HG03045 (cell line): Measurements from ENCODE around the gene KBTBD12.

Experiments used
- ATAC-seq: cut with Tn5 transposase; IDR thresholded peaks from one replicate; pipeline ENCODE4 v1.9.1; 2021; ENCODE audit warnings: mild to moderate bottlenecking, moderate library complexity; ENCODE audit not compliant: unreplicated experiment

Gene KBTBD12

DNA sequence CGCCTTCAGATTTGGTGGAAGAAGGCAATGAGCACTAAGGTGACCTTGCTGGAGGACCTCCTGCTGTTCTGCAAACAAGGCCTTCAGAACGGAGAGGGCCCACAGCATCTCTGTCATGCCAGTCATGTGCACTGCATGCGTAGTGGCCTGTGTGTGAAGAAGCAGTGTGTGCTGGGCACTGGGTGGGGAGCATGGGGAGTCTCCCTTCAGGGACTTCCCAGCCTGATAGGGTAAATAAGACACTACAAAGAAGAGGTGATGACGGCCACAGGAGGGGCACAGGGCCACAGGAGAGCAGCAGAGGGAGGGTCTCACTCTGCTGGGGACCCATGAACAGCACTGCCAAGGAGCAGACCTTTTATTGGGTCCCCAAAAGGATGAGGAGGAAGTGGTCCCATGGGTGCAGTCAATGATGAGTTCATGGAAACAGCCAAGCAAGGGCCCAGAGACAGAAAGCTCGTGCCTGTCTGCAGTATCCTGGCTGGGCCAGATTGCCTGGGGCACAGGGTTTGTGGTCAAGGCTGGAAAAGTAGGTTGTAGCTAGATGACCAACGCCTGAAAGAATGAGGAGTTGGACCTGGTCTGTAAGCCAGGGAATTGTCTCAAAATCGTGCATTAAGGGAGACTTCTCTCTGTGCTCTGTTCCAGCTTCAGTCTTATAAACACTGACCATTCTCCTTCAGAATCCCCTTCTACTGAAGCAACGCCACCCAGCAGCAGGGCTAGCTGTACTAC, 69.4 kb downstream of the KBTBD12 start:
- ATAC-seq: no peak

DNA sequence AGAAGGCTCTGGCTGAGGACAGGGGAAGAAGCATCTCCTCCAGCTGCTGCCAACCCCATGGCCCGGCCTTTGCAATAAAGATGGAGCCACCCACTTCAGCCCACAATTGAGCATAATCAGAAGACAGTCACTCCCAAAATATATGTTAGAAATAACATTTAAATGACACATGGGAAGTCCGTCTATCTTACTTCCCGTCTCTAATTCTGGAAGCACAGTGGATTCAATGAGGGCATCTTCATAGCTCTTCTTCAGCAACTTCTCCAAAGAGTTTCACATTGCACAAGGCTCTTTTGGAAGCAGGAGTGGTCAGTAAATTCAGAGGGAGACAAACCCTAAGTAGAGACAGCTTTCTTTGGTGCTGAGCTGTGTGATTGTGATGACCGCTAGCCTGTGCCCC, 70.2 kb downstream of the KBTBD12 start:
- no peak for ATAC-seq

DNA sequence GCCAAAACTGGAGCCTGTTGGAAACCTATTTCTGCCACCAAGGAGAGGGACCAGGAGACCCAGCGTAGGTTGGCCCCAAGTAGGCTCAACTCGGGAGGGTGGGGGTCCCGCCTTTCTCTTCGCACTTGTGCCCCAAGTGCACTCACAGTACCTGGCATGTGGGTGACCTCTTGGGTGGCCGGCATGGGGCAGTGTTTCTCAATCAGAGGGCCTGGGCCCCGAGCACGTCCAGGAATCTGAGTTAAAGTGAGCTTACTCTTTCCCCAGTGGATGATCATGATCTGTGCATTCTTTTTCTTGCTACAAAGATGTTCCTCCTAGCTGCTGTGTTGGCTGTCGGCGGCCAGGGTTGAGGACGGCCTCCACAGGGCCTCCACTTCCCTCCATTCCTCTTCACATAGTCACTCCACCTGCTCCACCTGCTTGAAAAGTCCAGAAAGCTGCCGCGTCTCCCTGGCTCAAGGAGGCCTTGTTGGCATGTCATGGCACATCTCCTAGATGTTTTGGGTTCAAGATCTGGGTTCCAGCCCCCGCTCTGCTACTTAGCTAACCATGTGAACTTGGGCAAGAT, 70.7 kb downstream of the KBTBD12 start:
- ATAC-seq: no peak

DNA sequence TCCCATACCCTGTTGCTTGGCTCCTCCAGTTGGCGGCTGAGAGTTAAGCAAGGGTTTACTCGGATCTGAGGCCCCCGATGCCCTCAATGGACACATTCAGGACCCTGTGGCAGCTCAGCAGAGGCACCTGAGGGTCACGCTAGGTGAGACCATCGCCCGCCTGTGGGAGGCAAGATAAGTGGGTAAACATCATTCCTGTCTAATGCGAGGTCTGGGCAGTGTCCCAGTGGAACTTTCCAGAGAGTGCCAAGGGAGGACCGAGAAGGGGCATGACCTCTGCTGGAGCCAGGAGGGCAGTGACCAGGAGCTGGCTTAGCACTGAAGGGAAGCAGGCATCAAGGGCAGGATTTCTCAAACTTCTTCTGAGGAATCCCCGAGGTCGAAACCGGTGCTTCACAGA, 71.8 kb downstream of the KBTBD12 start:
- no peak for ATAC-seq

DNA sequence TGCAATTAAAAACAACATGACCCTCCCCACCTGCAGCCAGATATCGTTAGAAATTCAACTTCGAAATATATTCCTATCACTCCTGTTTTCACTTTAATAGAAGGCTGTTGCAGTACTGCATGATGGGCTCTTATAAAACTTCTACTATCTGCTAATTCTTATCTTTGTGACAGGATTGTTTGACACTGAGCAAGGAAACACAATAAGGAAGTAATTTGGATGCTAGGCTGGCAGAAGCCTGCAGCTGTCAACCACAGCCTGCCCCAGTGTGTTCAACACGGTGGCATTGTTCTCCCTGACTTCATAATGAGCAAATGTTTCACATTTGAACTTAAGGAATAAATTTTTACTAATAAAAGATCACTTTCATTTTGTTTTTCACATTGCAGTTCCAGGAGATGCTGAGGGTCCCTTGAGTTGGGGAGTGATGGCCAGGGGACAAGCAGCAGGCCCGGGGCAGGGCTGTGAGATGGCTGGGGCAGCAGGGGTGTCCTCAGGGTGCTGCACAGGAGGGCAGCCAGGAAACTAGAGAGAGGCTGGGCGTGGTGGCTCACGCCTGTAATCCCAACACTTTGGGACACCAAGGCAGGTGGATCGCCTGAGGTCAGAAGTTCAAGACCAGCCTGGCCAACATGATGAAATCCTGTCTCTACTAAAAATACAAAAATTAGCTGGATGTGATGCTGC, 72.4 kb downstream of the KBTBD12 start:
- ATAC-seq: no peak

DNA sequence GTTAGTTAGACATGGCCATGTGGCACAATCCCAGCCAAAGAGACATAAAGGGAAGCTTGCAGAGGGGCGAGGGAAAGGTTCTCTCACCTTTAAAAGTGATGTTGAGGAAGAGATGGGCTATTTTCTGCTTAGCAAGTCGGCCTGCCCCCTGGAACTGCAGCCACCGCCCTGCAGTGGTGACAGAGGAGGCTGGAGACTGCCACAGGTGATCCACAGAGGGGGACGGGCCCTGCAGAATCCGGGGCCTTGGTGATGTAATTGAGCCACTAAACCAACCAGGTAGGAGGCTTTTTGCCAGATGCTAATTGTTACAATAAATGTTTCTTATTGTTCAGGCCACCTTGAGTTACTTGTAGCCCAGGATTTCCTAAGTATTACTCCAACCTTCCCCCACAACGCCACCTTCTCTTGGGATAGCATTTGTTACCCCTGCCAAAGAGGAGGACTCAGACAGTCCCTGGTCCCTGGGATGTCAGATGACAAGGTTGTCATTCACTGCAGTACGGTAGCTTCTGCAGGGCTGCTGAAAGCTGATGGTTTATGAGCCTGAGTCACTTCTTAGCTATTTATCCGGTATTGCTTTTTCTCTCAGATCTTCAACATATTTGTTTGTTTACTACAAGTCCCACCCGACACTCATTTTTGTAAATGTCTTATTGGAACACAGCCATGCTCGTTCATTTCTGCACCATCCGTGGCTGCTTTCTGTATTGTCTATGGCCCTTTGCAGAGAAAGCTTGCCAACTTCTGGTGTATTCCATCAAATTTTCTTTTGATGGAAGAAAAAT, 73.9 kb downstream of the KBTBD12 start:
- ATAC-seq: no peak

DNA sequence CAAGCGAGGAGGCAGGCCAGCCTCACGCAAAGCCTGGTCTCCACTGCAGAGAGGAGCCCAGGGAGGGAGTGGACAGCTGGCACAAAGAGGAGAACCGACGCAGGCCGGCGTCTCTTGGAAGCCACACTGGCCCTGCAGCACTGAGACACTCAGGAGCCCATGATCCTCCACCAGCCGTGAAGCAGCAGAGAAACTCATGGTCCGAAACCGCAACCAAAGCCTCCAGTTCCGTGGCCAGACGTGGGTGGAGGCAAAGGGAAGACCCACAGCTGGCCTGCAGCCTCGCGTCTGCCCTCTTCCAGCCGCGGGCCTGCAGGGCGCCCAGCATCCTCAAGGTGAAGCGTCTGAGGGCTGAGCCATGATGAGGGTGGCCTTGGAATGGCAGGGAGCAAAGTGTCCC, 75.0 kb downstream of the KBTBD12 start:
- ATAC-seq: no peak

DNA sequence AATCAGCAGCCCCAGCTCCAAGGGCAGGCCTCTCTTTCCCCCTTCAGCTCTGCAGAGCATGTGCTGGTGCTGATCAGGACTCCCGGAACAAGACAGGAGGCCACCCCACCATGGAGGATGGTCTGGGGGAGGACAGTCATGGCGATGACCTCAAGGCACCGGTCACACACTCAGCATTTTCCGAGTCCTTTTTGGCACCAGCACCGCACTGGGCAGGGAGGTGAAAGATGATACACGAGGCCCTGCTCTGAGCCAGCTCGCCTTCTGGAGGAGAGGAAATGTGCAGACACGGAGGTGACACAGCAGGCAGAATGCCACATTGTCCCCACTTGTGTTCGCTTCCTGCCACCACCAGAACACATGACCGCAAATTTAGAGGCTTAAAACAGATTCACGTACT, 75.4 kb downstream of the KBTBD12 start:
- ATAC-seq: no peak

DNA sequence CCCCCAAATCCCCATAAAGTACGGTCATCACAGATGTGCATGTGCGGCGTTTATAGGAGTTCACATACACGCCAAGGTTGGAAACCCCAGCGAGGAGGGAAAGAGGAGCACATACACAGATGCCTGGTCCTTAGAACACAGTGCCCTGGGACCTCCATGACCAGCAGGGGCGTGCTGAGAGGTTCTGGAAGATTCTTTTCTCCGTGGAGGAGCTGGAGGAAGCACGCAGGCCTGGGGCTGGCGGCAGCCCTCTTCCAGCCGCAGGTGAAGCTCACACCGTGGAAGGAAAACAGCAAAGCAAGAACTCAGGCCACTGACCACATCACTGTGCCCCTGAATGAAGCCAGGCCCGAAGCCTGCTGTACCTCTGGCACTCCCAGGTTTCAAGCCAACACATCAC, 76.2 kb downstream of the KBTBD12 start:
- no peak for ATAC-seq

DNA sequence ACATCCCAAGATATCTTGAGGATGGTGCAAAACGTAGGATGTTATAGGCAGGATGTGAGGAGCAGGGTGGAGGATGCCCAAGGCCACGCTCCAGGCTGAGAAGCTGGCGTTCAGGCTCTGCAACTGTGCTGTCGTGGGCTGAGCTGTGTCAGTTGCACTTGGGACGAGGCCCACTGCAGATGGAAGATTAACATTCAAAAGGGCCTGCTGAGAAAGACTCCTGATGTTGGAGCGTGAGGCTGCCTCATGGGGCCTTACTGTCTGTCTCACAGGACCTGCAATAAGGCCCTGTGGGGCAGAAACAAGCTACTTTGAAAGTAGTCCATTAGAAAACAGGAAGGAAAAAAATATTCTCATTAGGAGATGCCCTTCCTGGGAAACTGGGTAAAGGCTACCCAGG, 76.6 kb downstream of the KBTBD12 start:
- no peak for ATAC-seq

DNA sequence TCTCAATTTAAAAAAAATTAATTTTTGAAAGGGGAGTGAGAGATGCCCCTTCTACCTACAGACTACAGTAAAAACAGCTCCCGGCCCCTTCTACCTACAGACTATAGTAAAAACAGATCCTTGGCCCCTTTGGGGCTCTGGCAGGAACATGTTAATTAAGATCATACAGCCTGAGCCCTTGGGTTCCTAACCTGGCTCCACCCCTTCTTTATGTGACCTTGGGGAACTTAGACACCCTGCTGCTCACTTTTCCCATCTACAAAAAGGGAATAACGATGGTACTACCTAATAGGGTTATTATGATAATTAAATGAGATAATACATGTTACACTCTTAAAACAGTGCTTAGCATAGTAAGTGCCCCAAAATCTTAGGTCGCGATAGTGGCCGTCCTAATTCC, 77.1 kb downstream of the KBTBD12 start:
- no peak for ATAC-seq

DNA sequence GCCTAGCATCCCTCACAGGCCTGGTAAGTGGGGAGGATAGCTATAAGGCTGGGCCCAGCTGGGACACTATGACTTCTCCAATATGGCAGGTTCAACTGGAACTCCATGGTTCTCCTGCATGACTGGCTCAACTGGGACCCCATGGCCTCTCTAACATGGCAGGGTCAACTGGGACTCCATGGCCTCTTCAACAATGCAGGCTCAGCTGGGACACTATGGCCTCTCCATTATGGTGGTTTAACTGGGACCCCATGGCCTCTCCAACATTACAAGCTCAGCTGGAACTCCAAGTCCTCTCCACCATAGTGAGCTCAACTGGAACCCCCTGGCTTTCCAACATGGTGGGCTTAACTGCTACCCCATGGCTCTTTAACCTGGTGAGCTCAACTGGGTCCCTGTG, 79.0 kb downstream of the KBTBD12 start:
- no peak for ATAC-seq

DNA sequence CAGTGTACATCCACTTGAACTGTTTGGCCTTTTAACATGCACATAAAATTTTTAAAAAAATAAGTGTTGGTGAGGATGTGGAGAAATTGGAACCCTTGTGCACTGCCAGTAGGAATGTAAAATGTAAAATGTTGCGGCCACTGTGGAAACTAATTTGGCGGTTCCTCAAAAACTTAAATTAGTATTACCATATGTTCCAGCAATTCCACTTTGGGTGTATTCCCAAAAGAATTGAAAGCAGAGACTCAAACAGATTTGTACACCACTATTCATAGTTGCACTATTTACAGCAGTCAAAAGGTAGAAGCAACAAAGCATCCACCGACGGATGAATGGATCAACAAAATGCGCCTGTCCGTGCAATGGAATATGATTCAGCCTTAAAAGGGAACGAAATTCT, 82.0 kb downstream of the KBTBD12 start:
- ATAC-seq: no peak

DNA sequence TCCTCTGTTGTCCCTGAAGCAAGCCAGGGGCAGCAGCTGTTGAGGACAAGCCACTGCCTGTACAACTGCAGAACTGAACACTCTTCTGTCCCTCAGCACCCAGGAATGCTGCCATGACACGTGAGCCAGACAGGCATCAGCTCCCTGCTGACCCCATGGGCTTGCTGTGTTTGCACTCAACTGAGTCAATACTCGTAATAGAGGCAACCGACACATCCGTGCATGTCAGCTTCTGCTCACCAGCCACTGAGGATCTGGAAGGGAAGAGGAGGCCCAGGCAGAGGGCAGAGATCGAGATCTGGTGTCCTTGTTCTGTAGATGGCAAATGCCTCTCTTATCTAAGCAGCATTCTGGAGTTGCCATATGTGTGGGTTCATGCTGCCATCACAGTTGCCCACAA, 82.9 kb downstream of the KBTBD12 start:
- ATAC-seq: no peak

DNA sequence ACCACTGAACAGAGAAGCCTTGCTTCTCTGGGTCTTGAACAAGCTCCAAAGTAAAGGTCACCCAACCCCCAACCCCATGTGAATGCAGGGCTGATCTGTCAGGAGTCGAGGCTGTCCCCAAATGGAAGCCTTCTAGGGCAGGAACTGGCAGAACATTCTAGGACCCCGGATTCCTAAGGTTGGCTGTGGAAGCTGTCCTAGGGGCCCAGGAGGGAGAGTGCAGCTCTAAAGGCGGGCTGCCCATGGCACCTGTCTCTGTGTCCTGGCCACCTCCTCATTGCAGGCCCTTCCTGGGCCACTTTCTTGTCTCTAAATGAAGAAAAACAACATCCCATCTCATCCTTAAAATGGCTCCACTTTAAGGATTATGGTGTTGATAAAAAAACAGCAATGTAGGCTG, 83.6 kb downstream of the KBTBD12 start:
- no peak for ATAC-seq

DNA sequence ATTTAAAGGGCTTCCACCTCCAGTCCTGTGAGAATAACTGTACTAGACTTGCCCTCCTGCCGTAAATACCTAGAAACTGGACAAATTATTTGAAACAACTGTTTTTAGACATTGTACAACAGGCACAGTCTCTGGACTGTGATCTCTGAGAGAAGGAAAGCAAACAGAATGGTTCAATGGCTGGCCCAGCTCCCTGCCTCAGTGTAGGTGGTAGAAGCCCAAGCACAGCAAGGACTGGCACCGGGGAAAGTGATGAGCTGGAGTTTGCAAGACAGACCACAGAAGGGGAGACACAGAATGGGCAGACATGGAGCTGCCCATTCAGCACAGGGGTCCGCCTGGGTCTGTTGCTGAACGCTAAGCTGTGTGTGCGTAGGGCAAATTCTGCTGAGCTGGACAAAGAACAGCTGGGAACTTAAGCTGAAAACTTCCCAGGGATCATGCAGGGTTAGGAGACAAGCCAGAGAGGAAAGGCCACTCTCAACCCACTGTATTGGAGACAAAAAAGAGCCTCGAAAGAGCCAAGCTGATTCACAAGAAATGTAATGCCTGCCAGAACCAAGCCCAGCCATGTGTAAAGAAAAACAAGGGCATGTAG, 84.6 kb downstream of the KBTBD12 start:
- no peak for ATAC-seq

DNA sequence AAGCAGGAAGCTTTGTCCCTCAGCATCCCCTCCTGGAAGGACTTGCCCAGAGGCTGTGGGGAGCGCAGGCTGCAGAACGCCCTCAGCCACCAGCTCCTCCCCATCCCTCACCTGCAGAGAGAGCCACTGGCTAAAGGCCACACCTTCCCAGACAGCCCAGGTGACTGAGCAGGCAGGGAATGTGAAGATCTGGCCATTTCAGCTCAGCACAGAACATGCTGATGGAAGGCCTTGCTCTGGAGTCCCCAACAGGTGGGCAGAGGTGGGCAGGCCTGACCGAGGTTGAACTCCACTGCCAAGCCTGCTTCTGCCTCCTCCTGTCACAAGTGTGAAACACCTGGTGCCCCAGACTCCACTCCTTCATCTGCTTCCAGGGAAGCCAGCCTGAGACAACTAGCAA, 86.5 kb downstream of the KBTBD12 start:
- ATAC-seq: no peak

DNA sequence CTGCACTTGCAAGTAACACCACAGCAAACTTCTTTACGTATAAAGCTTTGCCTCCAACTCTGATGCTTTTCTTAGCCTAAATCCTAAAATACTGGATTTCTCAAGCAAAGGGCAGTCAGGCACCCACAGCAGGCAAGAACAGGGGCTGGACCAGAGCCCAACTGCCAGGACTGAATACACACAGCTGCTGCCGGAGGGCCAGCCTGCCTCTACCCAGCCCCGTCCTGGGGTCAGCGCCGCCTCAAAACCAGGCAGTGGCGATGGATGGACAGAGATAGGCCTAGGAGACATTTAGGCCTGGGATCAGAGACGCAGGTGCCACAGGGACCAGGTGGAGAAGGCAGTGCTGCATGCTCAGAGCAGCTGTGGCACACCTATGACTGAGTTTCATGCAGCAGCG, 89.6 kb downstream of the KBTBD12 start:
- ATAC-seq: no peak

DNA sequence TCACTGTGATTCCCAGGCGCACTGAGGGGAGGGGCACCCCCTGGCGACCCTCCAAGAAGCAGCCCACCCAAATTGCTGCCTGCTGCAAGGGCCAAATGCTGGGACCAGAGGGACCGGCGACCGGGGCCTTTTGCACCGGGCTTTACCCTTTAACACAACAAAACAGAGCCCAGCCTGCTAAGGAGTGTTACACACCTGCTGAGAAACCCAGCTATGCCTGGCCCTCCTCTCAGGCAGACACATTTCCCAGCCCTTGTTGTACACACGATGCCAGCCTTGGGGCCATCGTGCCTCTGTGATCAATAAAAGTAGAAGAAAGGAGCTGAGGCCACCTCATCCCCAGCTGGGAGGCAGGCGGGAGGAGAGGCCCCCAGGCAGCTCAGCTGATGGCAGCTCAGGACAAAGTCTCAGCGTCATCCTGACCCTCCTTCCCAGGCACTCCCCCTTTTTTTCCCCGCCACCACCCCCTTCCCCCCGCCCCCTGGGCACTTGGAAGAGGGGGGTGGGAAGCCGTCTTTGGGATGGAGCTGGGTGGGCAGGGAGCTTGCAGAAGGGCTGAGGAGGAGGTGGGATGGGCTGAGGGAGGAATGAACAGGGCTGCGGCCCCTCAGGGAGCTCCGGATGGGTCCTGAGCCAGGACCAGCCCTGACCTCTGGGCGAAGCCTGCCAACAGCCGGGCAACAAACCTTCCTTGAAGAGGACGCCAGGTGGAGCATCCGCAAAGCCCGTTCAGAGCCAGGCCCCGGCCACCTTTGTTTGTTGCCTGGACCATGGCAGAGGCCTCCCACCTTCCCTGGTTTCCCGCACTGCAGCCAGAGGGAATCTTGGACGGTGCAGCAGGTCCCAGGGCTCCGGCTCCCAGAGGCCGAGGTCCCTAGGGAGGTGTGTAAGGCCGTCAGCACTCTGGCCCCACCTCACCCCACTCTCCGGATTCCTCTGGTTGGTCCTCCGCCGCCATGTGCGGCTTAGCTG, 91.3 kb downstream of the KBTBD12 start:
- no peak for ATAC-seq

DNA sequence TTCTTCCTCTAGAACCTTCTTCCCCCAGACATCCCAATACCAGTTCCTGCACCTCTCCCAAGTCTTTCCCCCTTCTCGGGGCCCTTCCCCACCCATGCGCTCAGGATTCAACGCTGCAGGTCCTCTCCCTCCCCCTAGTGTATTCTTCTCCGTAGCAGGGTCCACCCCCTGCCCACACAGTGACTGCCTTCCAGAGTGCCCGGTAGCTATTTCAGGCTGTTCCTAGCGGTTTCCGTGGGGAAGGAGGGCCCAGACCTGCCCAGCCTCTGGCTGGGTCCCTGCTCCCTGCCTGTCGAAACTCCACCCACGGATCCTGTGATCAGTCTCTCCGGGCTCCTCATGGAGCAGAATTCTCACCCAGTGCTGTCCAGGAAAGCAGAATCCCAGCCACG, 92.0 kb downstream of the KBTBD12 start:
- no peak for ATAC-seq
